ENCODE data around the gene SMIM1.

GRCh38 chr1:3779912-3780416 lies 7.4 kb downstream of the SMIM1 start:
- no peak for TF ChIP-seq CTCF (IDR thresholded peaks at IDR 0.05)
- TF ChIP-seq POLR2A (IDR thresholded peaks at IDR 0.05): no peak
